Measurements from ENCODE around the gene RPL10. TPM values are rescaled to one million over a fixed set of nuclear protein-coding genes. Genes with fewer than 3 reads are reported as not detected.
"Not testable (repeated sequence)": the region's sequence is repeated elsewhere in the genome, so short reads cannot be mapped to it uniquely, and the experiment has no call there.

RPL10 gene
- total RNA-seq, 4 donors from 2014 or later, result 2,150 to 7,554 (median 4,519) TPM

DNA sequence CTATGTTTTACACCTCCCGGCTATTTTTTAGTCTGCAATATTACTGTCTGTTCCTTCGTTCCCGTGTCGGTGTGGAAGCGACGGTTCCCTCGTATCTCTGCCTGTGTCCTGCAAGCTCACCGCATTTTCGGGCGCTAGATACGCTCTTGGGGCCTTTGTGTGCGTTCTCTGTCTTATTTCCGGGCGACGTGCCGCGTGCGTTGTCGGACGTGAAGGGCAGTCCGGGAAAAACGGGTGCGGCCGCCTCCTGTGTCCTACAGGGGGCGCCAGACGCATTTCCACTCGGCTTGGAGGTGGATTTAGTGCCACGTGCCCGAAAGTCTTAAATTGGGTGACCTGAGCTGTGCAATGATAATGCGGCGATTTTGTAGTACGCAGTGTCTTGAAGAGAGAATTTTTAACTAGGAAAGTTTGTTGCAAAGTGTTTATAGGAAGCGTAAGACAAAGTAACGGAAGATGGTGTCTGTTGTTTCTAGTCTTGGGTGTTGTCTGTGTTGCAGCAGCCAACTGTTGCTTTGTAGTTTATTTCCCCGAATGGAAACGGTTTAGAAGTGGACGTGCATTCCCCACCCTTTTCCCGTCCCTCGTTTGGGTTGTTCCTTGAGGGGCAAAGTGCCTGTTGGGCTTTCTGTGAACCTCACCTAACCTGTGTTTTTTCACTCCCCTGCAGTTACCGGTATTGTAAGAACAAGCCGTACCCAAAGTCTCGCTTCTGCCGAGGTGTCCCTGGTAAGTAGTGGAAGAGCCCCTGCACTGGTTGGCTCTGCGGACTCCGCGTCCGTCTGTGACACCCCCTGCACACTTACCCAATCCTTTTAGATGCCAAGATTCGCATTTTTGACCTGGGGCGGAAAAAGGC is 720 bp downstream of the RPL10 start:
- intact Hi-C loops (cut with DNase I), result loop anchor here (5.0 kb wide), 1 partner anchor 62 kb away; no protein-coding TSS in a partner anchor
- WGBS, result 37% methylated on average over 49 of the region's 49 CpGs
- peak; percentile 95 for DNase-seq (ENCODE audit: extremely low spot score)
- Histone ChIP-seq H3K4me1 (peaks cover 7 to 32% (median 22%) of the 10 kb centered on the region in 4 donors), H3K36me3 (peaks cover 9 to 29% (median 24%) of the 10 kb centered on the region in 4 donors), H3K4me3 (peak overlapping the region; percentile 63 to 76 (median 66)), H3K27ac (replicated peaks in 1 of 4) (peak overlapping the region; percentile 90 to 98 (median 95)), H3K27me3 (peaks cover 0 to 4% (median 0%) of the 10 kb centered on the region in 4 donors), H3K9me3 (no peaks in the 10 kb centered on the region)
- TF ChIP-seq CTCF (IDR thresholded peaks at IDR 0.05) (peak; percentile 82 to 86 (median 82)), EP300 (IDR thresholded peaks at IDR 0.05) (peak; percentile 16), POLR2A (IDR thresholded peaks at IDR 0.05; ENCODE audit: low read depth) (no peak), POLR2AphosphoS5 (IDR thresholded peaks at IDR 0.05) (peak in 1 of 2 donors; percentile 71)

DNA sequence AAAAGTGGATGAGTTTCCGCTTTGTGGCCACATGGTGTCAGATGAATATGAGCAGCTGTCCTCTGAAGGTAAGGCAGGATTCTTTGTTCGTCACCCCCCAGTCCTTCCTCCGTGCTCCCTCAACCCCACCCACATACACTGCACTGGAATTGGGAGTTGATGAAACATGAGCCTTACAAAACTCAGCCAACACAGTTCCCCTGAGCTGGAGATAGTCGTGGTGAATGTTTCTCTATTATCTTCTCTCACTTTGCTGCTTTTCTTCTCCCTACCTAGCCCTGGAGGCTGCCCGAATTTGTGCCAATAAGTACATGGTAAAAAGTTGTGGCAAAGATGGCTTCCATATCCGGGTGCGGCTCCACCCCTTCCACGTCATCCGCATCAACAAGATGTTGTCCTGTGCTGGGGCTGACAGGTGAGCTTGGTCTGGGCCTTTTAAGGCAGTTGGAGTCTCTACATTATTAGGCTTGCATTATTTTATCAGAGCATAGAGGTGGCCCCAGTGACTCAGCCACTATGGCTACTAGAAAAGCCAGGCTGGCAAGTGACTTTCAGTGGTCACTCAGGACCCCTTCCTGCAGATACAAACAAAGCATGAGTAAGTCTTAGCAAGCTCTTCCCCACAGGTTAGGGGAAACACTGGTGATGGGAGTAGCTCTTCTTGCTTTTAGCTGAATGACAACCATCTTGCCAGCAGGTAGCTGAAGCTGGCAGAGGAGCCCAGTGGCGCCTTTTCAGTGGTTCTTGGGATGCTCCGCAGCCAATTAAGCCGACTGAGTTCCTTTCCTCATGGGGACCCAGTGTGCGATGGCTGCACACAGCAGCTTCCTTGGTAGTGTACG is 1.6 kb downstream of the RPL10 start:
- intact Hi-C loops (cut with DNase I), result loop anchor here (5.0 kb wide), 2 partner anchors 62 to 133 kb away; no protein-coding TSS in a partner anchor
- Histone ChIP-seq H3K4me1 (peaks cover 7 to 32% (median 22%) of the 10 kb centered on the region in 4 donors), H3K9me3 (no peaks in the 10 kb centered on the region), H3K4me3 (peak overlapping the region; percentile 63 to 76 (median 66)), H3K36me3 (peaks cover 9 to 30% (median 26%) of the 10 kb centered on the region in 4 donors), H3K27ac (replicated peaks in 1 of 4) (peak overlapping the region; percentile 90 to 98 (median 95)), H3K27me3 (peaks cover 0 to 4% (median 0%) of the 10 kb centered on the region in 4 donors)
- no peak for DNase-seq (ENCODE audit: extremely low spot score)
- 62% methylated on average over 13 of the region's 14 CpGs for WGBS
- no peak for TF ChIP-seq CTCF (IDR thresholded peaks at IDR 0.05)
- TF ChIP-seq POLR2A (IDR thresholded peaks at IDR 0.05; ENCODE audit: low read depth), result no peak
- no peak for TF ChIP-seq EP300 (IDR thresholded peaks at IDR 0.05)
- no peak for TF ChIP-seq POLR2AphosphoS5 (IDR thresholded peaks at IDR 0.05)

DNA sequence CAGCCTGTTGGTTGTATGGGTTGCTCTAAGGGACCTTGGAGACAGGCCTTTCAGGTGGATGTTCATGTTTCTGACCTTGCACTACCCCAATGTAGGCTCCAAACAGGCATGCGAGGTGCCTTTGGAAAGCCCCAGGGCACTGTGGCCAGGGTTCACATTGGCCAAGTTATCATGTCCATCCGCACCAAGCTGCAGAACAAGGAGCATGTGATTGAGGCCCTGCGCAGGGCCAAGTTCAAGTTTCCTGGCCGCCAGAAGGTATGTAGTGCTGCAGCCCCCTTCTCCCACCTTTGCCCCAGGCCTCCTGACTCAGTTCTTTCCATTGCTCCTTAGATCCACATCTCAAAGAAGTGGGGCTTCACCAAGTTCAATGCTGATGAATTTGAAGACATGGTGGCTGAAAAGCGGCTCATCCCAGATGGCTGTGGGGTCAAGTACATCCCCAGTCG is 2.2 kb downstream of the RPL10 start:
- 67% methylated on average over 3 of the region's 6 CpGs for WGBS
- not testable (repeated sequence) for H3K9me3 ChIP-seq; DNase-seq (ENCODE audit: extremely low spot score); H3K27me3 ChIP-seq
- peaks cover 7 to 32% (median 22%) of the 10 kb centered on the region in 4 donors for H3K4me1 ChIP-seq
- peak overlapping the region in 3 of 4 donors; percentile 63 to 76 (median 67) for H3K4me3 ChIP-seq
- peak overlapping the region in 3 of 4 donors; percentile 93 to 98 (median 97) for H3K27ac ChIP-seq (replicated peaks in 1 of 4)
- intact Hi-C loops (cut with DNase I), result loop anchor here (5.0 kb wide), 1 partner anchor 132 kb away; no protein-coding TSS in a partner anchor
- peaks cover 9 to 30% (median 26%) of the 10 kb centered on the region in 4 donors for H3K36me3 ChIP-seq

DNA sequence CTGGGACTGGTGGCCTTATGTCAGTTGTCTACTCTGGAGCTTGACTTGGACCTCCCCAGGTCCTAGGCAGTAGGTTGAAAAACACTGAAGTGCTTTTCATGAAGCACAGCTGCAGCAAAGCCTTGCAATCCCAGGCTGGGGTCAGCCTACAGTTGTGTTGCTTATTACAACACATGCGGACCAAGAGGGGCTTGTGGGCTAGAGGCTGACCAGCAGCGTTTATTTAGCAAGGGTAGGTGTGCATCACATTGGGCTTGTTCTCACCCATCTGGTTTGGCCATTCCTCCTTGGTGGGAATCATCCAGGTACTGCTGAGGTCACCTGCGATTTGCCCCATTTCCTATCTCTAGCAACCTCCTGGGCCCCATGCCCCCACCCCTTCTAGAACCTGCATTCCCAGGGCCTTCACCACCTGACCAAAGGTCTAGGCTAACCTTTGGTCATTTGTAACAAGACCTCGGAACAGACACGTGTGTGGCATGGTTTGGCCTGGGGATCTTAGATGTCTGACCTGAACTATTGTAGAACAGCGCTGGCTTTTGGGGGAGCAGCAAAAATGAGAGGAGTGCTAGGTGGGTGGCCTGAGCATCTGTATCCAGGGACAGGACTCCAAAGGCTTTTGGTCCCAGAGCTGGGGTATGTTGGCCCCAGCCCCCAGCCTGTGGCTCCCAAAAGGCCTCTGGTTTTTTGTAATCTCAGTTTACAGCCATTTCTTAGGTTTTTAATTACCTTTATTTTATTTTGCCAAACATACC is 3.0 kb downstream of the RPL10 start:
- no peak for TF ChIP-seq CTCF (IDR thresholded peaks at IDR 0.05)
- no peak for TF ChIP-seq POLR2A (IDR thresholded peaks at IDR 0.05; ENCODE audit: low read depth)
- TF ChIP-seq POLR2AphosphoS5 (IDR thresholded peaks at IDR 0.05), result peak in 1 of 2 donors; percentile 46
- no peak for TF ChIP-seq EP300 (IDR thresholded peaks at IDR 0.05)
- H3K36me3 ChIP-seq, result peaks cover 9 to 30% (median 26%) of the 10 kb centered on the region in 4 donors
- no peak for DNase-seq (ENCODE audit: extremely low spot score)
- peaks cover 7 to 31% (median 22%) of the 10 kb centered on the region in 4 donors for H3K4me1 ChIP-seq
- no peak overlapping the region for H3K4me3 ChIP-seq
- WGBS, result 53% methylated on average over 6 of the region's 6 CpGs
- peaks cover 0 to 4% (median 0%) of the 10 kb centered on the region in 4 donors for H3K27me3 ChIP-seq
- H3K9me3 ChIP-seq, result no peaks in the 10 kb centered on the region
- intact Hi-C loops (cut with DNase I), result loop anchor here (5.0 kb wide), 1 partner anchor 131 kb away; no protein-coding TSS in a partner anchor
- peak overlapping the region in 2 of 4 donors; percentile 9 to 10 for H3K27ac ChIP-seq (replicated peaks in 1 of 4)
